B cell (primary cell): ENCODE measurements around the gene PTH2R. TPM values are rescaled to one million over a fixed set of nuclear protein-coding genes. Genes with fewer than 3 reads are reported as not detected.

Source experiments
- ATAC-seq: fragments of 200-7000 bp; cut with Tn5 transposase; one replicate; pipeline ENCODE4 v1.10.0; 2021; ENCODE audit warnings: low read depth, mild to moderate bottlenecking, moderate number of reproducible peaks, moderate library complexity
- CTCF ChIA-PET: fragments of 350-600 bp; sonication (Branson Sonifier 250); formaldehyde crosslinking; loops from one replicate; lab custom pipeline; 2021; ENCODE audit warnings: antibody characterized with exemption, inconsistent platforms; lab: Charles Lee
- POLR2A ChIA-PET: fragments of 350-600 bp; sonication (Branson Sonifier 250); formaldehyde crosslinking; loops from one replicate; lab custom pipeline; 2021; ENCODE audit warnings: antibody characterized with exemption; lab: Charles Lee
- DNase-seq: peaks from one replicate; pipeline ENCODE4 v3.0.0; 2013
- H2AFZ ChIP-seq: 2 replicates; pipeline ENCODE4 v1.6.1; 2012; ENCODE audit warnings: mild to moderate bottlenecking, low read depth, low read length; ENCODE audit not compliant: insufficient read depth, poor library complexity, severe bottlenecking
- H3K27ac ChIP-seq, 2 donors: 1 replicate in 1 of 2; 2 replicates in 1 of 2; pipeline ENCODE4 v1.5.1; 2012 to 2013; ENCODE audit warnings: low read length in 2 of 2, mild to moderate bottlenecking in 2 of 2, moderate library complexity in 1 of 2
- H3K27me3 ChIP-seq, 4 experiments: fragments of 200-600 bp in 1 of 4; sonication (generic) in 1 of 4; replicated peaks in 1 of 4; 1 replicate in 2 of 4; 2 replicates in 2 of 4; pipeline versions ENCODE4 v1.6.1 to v1.7.0; 2013 to 2016; ENCODE audit warnings: low read length in 3 of 4, mild to moderate bottlenecking in 2 of 4, mixed read lengths in 1 of 4, moderate library complexity in 1 of 4; ENCODE audit not compliant: insufficient read depth in 4 of 4, control insufficient read depth in 3 of 4; ENCODE audit errors: control extremely low read depth in 1 of 4
- H3K36me3 ChIP-seq, 2 experiments: replicated peaks in 1 of 2; 1 replicate in 1 of 2; 2 replicates in 1 of 2; pipeline versions ENCODE4 v1.6.1 to v1.7.1; 2013; ENCODE audit warnings: low read length in 1 of 2; ENCODE audit not compliant: insufficient read depth in 2 of 2, control insufficient read depth in 1 of 2; ENCODE audit errors: control extremely low read depth in 1 of 2, extremely low read depth in 1 of 2
- H3K4me1 ChIP-seq, 2 donors: fragments of 200-600 bp in 1 of 2; sonication (generic) in 1 of 2; 1 replicate in 1 of 2; 2 replicates in 1 of 2; pipeline versions ENCODE4 v1.5.1 to v1.6.1; 2013 to 2017; ENCODE audit warnings: low read length in 2 of 2; ENCODE audit not compliant: control insufficient read depth in 2 of 2, insufficient read depth in 2 of 2
- H3K4me2 ChIP-seq: replicated peaks from 2 replicates; pipeline ENCODE3; 2012; ENCODE audit warnings: mild to moderate bottlenecking, low read depth, low read length; ENCODE audit not compliant: poor library complexity, severe bottlenecking
- H3K4me3 ChIP-seq, 5 experiments: fragments of 200-600 bp in 1 of 5; sonication (generic) in 1 of 5; 1 replicate in 3 of 5; 2 replicates in 2 of 5; pipeline versions ENCODE4 v1.5.1 to v1.7.0; 2011 to 2016; ENCODE audit warnings: low read length in 4 of 5, mild to moderate bottlenecking in 4 of 5, low read depth in 2 of 5, control low read depth in 1 of 5, moderate library complexity in 1 of 5; ENCODE audit not compliant: insufficient read depth in 1 of 5; ENCODE audit errors: control extremely low read depth in 1 of 5, extremely low read depth in 1 of 5
- H3K79me2 ChIP-seq: fragments of 200-600 bp; sonication (generic); one replicate; pipeline ENCODE4 v1.6.0; 2016; ENCODE audit warnings: low read length; ENCODE audit not compliant: control insufficient read depth, insufficient read depth
- H3K9ac ChIP-seq: fragments of 200-600 bp; sonication (generic); 2 replicates; pipeline ENCODE4 v1.6.1; 2017; ENCODE audit warnings: mild to moderate bottlenecking, low read length, moderate library complexity
- H3K9me3 ChIP-seq, 3 donors: one replicate each; pipeline versions ENCODE4 v1.6.1 to v1.7.1; 2013; ENCODE audit warnings: low read length in 2 of 3; ENCODE audit not compliant: control insufficient read depth in 2 of 3, insufficient read depth in 1 of 3; ENCODE audit errors: control extremely low read depth in 1 of 3
- H4K20me1 ChIP-seq: 2 replicates; pipeline ENCODE4 v1.6.0; 2012; ENCODE audit warnings: mild to moderate bottlenecking, low read length; ENCODE audit not compliant: insufficient read depth, control insufficient read depth, poor library complexity, severe bottlenecking
- H3K27ac Mint-ChIP-seq: one replicate; pipeline ENCODE4 v1.8.0; 2021; ENCODE audit warnings: mixed read lengths
- H3K27me3 Mint-ChIP-seq: one replicate; pipeline ENCODE4 v1.8.0; 2021; ENCODE audit warnings: mixed read lengths
- H3K4me1 Mint-ChIP-seq: one replicate; pipeline ENCODE4 v1.8.0; 2021; ENCODE audit warnings: mixed read lengths
- H3K4me3 Mint-ChIP-seq: one replicate; pipeline ENCODE4 v1.8.0; 2021; ENCODE audit warnings: mixed read lengths
- H3K9me3 Mint-ChIP-seq: one replicate; pipeline ENCODE4 v1.8.0; 2022; ENCODE audit warnings: mixed read lengths; ENCODE audit not compliant: insufficient read depth
- EZH2 ChIP-seq: IDR thresholded peaks from 2 replicates; pipeline ENCODE4 v1.6.1; 2012; ENCODE audit warnings: borderline replicate concordance, low read depth, mild to moderate bottlenecking, moderate library complexity, low read length; ENCODE audit not compliant: insufficient read depth, poor library complexity, severe bottlenecking
- WGBS: methylation state at CpG from one replicate; pipeline ENCODE4 v1.1.5; 2013; ENCODE audit warnings: missing lambda C conversion rate; ENCODE audit not compliant: insufficient coverage; 5-methylcytosine and 5-hydroxymethylcytosine counted together
- intact Hi-C: fragments of 100-400 bp; cut with micrococcal nuclease; formaldehyde crosslinking; loops from one replicate; pipeline ENCODE4 v1.10.0; 2022
- polyA plus RNA-seq: library from polyadenylated mRNA; depleted of rRNA; stranded (reverse); fragments of >200 nt; gene quantifications from 2 replicates; pipeline ENCODE4 v1.2.3, GENCODE V29; 2012
- total RNA-seq, 2 donors: library from RNA; stranded (reverse); fragments of 120-200 nt in 1 of 2; gene quantifications; 1 replicate in 1 of 2; 2 replicates in 1 of 2; pipeline versions ENCODE4 v1.2.3 to v1.2.4, GENCODE V29; 2013 to 2022
- TF ChIP-seq, protein P1 (sequence below): fragments of 200-600 bp; IDR thresholded peaks from one replicate; pipeline ENCODE4 v1.8.0; 2022; ENCODE audit warnings: antibody characterized with exemption, mild to moderate bottlenecking

The PTH2R gene
- total and polyA plus RNA-seq, 2 donors (not counting 1 experiment from before 2014, with no cell fraction given): 0.34 to 0.84 TPM

DNA sequence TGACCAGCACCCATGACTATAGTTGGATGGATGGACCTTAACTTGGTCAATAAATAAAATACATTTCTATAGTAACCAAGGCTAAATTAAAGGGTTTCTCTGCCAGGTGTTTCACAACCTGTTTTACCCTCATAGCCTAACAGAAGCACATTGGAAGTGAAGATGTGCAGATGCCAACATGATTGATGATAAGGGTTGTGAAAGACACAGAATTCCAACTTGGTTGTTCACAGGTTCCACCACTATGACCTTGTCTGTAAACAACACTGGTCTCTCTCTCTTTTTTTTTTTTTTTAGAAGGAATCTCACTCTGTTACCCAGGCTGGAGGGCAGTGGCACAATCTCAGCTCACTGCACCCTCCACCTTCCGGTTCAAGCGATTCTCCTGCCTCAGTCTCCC lies 37.5 kb upstream of the PTH2R start:
- intact Hi-C loops: no loop called here
- no peak overlapping the region for H3K9ac ChIP-seq
- H4K20me1 ChIP-seq: no peaks in the 10 kb centered on the region
- no peaks in the 10 kb centered on the region for H3K27me3 ChIP-seq
- CTCF ChIA-PET: interaction anchor here (1.1 kb wide), 1 partner anchor 34 kb away, joined by 3 read pairs; no protein-coding TSS in a partner anchor
- H3K9me3 Mint-ChIP-seq: no peaks in the 10 kb centered on the region
- POLR2A ChIA-PET: no interaction called here
- H3K4me3 ChIP-seq: no peak overlapping the region
- no peak overlapping the region for H3K27ac ChIP-seq
- TF ChIP-seq, protein P1, sequence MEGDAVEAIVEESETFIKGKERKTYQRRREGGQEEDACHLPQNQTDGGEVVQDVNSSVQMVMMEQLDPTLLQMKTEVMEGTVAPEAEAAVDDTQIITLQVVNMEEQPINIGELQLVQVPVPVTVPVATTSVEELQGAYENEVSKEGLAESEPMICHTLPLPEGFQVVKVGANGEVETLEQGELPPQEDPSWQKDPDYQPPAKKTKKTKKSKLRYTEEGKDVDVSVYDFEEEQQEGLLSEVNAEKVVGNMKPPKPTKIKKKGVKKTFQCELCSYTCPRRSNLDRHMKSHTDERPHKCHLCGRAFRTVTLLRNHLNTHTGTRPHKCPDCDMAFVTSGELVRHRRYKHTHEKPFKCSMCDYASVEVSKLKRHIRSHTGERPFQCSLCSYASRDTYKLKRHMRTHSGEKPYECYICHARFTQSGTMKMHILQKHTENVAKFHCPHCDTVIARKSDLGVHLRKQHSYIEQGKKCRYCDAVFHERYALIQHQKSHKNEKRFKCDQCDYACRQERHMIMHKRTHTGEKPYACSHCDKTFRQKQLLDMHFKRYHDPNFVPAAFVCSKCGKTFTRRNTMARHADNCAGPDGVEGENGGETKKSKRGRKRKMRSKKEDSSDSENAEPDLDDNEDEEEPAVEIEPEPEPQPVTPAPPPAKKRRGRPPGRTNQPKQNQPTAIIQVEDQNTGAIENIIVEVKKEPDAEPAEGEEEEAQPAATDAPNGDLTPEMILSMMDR: no peak
- TF ChIP-seq EZH2: no peak
- no peaks in the 10 kb centered on the region for H3K36me3 ChIP-seq
- H2AFZ ChIP-seq: no peak overlapping the region
- H3K4me2 ChIP-seq: no peak overlapping the region
- WGBS: no CpG with 5 or more reads among the region's 2 CpGs
- peaks cover 11% of the 10 kb centered on the region for H3K4me1 Mint-ChIP-seq
- H3K9me3 ChIP-seq: peaks cover 0 to 4% (median 1%) of the 10 kb centered on the region in 3 donors
- no peak overlapping the region for H3K4me3 Mint-ChIP-seq
- peaks cover 7 to 8% of the 10 kb centered on the region in 2 donors for H3K4me1 ChIP-seq
- DNase-seq (no peak), ATAC-seq (no peak)
- no peaks in the 10 kb centered on the region for H3K79me2 ChIP-seq
- H3K27ac Mint-ChIP-seq: no peak overlapping the region
- no peaks in the 10 kb centered on the region for H3K27me3 Mint-ChIP-seq

DNA sequence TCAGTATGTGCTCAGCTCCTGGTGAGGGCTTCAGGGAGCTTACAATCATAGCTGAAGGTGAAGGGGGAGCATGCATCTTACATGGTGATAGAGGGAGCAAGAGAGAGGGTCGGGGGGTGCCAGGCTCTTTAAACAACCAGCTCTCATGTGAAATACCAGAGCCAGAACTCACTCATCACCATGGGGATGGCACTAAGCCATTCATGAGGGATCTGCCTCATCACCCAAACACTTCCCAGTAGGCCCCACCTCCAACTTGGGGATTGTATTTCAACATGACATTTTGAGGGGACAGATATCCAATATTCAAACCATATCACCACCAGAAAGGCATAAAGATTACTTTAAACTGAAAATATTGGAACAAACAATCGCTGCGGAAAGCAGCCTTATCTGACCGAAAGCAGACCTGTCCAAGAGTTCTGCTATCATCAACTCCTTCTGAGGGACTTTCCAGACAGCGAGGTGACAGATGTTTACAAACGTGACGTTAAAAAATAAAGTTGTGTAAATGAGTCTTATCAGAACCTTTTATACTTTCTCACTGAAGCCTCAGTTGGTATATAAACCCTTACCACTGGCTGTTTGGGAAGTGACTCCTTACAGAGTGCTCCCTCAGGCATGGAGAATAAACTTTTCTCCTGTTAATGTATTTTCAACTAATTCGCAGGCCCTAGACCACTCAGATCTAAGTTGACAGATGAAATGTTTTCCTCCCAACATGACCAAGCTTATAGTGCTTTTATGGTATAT lies 35.5 kb upstream of the PTH2R start:
- Histone ChIP-seq H3K27ac (no peak overlapping the region), H3K4me1 (peaks cover 5% of the 10 kb centered on the region in 2 donors), H3K9me3 (no peaks in the 10 kb centered on the region), H3K4me3 (no peak overlapping the region), H3K4me2 (no peak overlapping the region), H3K36me3 (no peaks in the 10 kb centered on the region), H2AFZ (no peak overlapping the region), H4K20me1 (no peaks in the 10 kb centered on the region), H3K79me2 (no peaks in the 10 kb centered on the region), H3K9ac (no peak overlapping the region), H3K27me3 (no peaks in the 10 kb centered on the region)
- no peak overlapping the region for H3K4me3 Mint-ChIP-seq
- no peak overlapping the region for H3K27ac Mint-ChIP-seq
- no peak for DNase-seq
- no peaks in the 10 kb centered on the region for H3K9me3 Mint-ChIP-seq
- POLR2A ChIA-PET: no interaction called here
- ATAC-seq: no peak
- CTCF ChIA-PET: interaction anchor here (1.8 kb wide), 1 partner anchor 11 kb away, joined by 6 read pairs; no protein-coding TSS in a partner anchor
- intact Hi-C loops: no loop called here
- peaks cover 7% of the 10 kb centered on the region for H3K27me3 Mint-ChIP-seq
- H3K4me1 Mint-ChIP-seq: peaks cover 10% of the 10 kb centered on the region
- WGBS: 87% methylated on average over 3 of the region's 8 CpGs
- TF ChIP-seq, protein P1: no peak
